Esophagus squamous epithelium (tissue), 5 donors: Measurements from ENCODE around the gene HSPA12A. TPM values are rescaled to one million over a fixed set of nuclear protein-coding genes. Genes with fewer than 3 reads are reported as not detected.

ENCODE experiments used
- DNase-seq: peaks from one replicate; lab custom pipeline; 2025; lab: John Stamatoyannopoulos, UW
- H3K27ac ChIP-seq, 4 donors: fragments of 200-600 bp; sonication (generic); one replicate each; pipeline ENCODE4 v1.5.1; 2016 to 2019; ENCODE audit warnings: mild to moderate bottlenecking in 1 of 4
- H3K27me3 ChIP-seq, 4 donors: fragments of 200-600 bp; sonication (generic); 1 replicate in 3 of 4; 2 replicates in 1 of 4; pipeline versions ENCODE4 v1.5.1 to v1.6.0; 2017 to 2021; ENCODE audit warnings: antibody characterized with exemption in 1 of 4
- H3K36me3 ChIP-seq, 3 donors: fragments of 200-600 bp; sonication (generic); one replicate each; pipeline ENCODE4 v1.5.1; 2016 to 2019
- H3K4me1 ChIP-seq, 3 donors: fragments of 200-600 bp; sonication (generic); one replicate each; pipeline ENCODE4 v1.5.1; 2017 to 2019
- H3K4me3 ChIP-seq, 4 donors: fragments of 200-600 bp; sonication (generic); 1 replicate in 3 of 4; 2 replicates in 1 of 4; pipeline ENCODE4 v1.5.1; 2016 to 2019; ENCODE audit warnings: mild to moderate bottlenecking in 2 of 4, moderate library complexity in 1 of 4
- H3K9me3 ChIP-seq, 3 donors: fragments of 200-600 bp; sonication (generic); one replicate each; pipeline ENCODE4 v1.5.1; 2016 to 2019
- CTCF ChIP-seq, 6 experiments: fragments of 450-650 bp in 4 of 6; fragments of 200-600 bp in 2 of 6; sonication (generic) in 2 of 6; IDR thresholded peaks; one replicate each; pipeline ENCODE4 v1.5.1; 2016 to 2019; ENCODE audit warnings: antibody characterized with exemption in 6 of 6, mild to moderate bottlenecking in 4 of 6, moderate library complexity in 4 of 6
- POLR2A ChIP-seq, 4 donors: fragments of 450-650 bp; IDR thresholded peaks; one replicate each; pipeline ENCODE4 v1.6.1; 2017; ENCODE audit warnings: antibody characterized with exemption in 4 of 4, mild to moderate bottlenecking in 4 of 4, moderate library complexity in 3 of 4
- WGBS, 2 donors: methylation state at CpG; one replicate each; pipeline ENCODE4 v1.1.5; 2018; 5-methylcytosine and 5-hydroxymethylcytosine counted together
- intact Hi-C: fragments of 100-400 bp; cut with DNase I; formaldehyde crosslinking; loops from one replicate; pipeline ENCODE4 v1.15.0; 2022
- total RNA-seq, 4 donors: library from RNA; depleted of rRNA; stranded (reverse); fragments of >200 nt; gene quantifications; one replicate each; pipeline ENCODE4 v1.1.0, GENCODE V29; 2016
- donor health status: DM: yes; HTN: yes; CAD: no.

Gene HSPA12A
- total RNA-seq, 4 donors from 2014 or later: 1.9 to 5.9 (median 2.3) TPM

GRCh38 chr10:116744885-116745284 is 2.5 kb upstream of the HSPA12A start:
- Histone ChIP-seq H3K4me1 (peaks cover 15 to 32% (median 23%) of the 10 kb centered on the region in 3 donors), H3K36me3 (no peaks in the 10 kb centered on the region), H3K9me3 (no peaks in the 10 kb centered on the region), H3K27me3 (peaks cover 0 to 56% (median 0%) of the 10 kb centered on the region in 4 donors), H3K27ac (no peak overlapping the region), H3K4me3 (no peak overlapping the region)
- intact Hi-C loops: no loop called here
- no peak for DNase-seq
- WGBS, 2 donors: 69 to 81% methylated on average over 4 of the region's 6 CpGs
- TF ChIP-seq CTCF (IDR thresholded peaks at IDR 0.05) (no peak), POLR2A (IDR thresholded peaks at IDR 0.05) (no peak)

- H3K4me1 ChIP-seq: peaks cover 15 to 32% (median 23%) of the 10 kb centered on the region in 3 donors
- H3K9me3 ChIP-seq: no peaks in the 10 kb centered on the region
- no peak for DNase-seq
- intact Hi-C loops: no loop called here
- WGBS, 2 donors: 79 to 80% methylated on average over 2 to 8 of the region's 12 CpGs
- H3K27me3 ChIP-seq: peaks cover 0 to 62% (median 0%) of the 10 kb centered on the region in 4 donors
- no peak overlapping the region for H3K27ac ChIP-seq
- TF ChIP-seq CTCF (IDR thresholded peaks at IDR 0.05) (no peak), POLR2A (IDR thresholded peaks at IDR 0.05) (no peak)
- no peaks in the 10 kb centered on the region for H3K36me3 ChIP-seq
- H3K4me3 ChIP-seq: no peak overlapping the region
These were observed 1.9 kb upstream of the HSPA12A start for GRCh38 chr10:116744163-116744753.

- peak overlapping the region; percentile 56 to 97 (median 82) for H3K4me3 ChIP-seq
These were observed 1.1 kb upstream of the HSPA12A start for GRCh38 chr10:116743266-116744064.

GRCh38 chr10:116741391-116742351 is 695 bp downstream of the HSPA12A start:
- Histone ChIP-seq H3K4me1 (peaks cover 14 to 24% (median 15%) of the 10 kb centered on the region in 3 donors), H3K4me3 (peak overlapping the region; percentile 56 to 97 (median 82)), H3K9me3 (no peaks in the 10 kb centered on the region), H3K36me3 (no peaks in the 10 kb centered on the region), H3K27ac (peak overlapping the region; percentile 45 to 95 (median 91)), H3K27me3 (peaks cover 0 to 66% (median 0%) of the 10 kb centered on the region in 4 donors)
- no peak for TF ChIP-seq CTCF (IDR thresholded peaks at IDR 0.05)
- no peak for TF ChIP-seq POLR2A (IDR thresholded peaks at IDR 0.05)
- 5 to 7% methylated on average over 4 to 6 of the region's 93 CpGs for WGBS, 2 donors
- DNase-seq: no peak
- intact Hi-C loops: no loop called here

More at GRCh38 chr10:116743266-116744064, 1.1 kb upstream of the HSPA12A start:
- peaks cover 0 to 66% (median 0%) of the 10 kb centered on the region in 4 donors for H3K27me3 ChIP-seq
- no peak for TF ChIP-seq POLR2A (IDR thresholded peaks at IDR 0.05)
- TF ChIP-seq CTCF (IDR thresholded peaks at IDR 0.05): no peak
- peak overlapping the region; percentile 75 to 95 (median 91) for H3K27ac ChIP-seq
- WGBS, 2 donors: 48 to 55% methylated on average over 16 to 19 of the region's 24 CpGs
- peaks cover 15 to 32% (median 21%) of the 10 kb centered on the region in 3 donors for H3K4me1 ChIP-seq
- DNase-seq: no peak
- H3K9me3 ChIP-seq: no peaks in the 10 kb centered on the region
- H3K36me3 ChIP-seq: no peaks in the 10 kb centered on the region
- intact Hi-C loops: no loop called here
